ENCODE data around the gene GRHL1.
"Not testable (repeated sequence)": the region's sequence is repeated elsewhere in the genome, so short reads cannot be mapped to it uniquely, and the experiment has no call there.

GRHL1 gene, protein sequence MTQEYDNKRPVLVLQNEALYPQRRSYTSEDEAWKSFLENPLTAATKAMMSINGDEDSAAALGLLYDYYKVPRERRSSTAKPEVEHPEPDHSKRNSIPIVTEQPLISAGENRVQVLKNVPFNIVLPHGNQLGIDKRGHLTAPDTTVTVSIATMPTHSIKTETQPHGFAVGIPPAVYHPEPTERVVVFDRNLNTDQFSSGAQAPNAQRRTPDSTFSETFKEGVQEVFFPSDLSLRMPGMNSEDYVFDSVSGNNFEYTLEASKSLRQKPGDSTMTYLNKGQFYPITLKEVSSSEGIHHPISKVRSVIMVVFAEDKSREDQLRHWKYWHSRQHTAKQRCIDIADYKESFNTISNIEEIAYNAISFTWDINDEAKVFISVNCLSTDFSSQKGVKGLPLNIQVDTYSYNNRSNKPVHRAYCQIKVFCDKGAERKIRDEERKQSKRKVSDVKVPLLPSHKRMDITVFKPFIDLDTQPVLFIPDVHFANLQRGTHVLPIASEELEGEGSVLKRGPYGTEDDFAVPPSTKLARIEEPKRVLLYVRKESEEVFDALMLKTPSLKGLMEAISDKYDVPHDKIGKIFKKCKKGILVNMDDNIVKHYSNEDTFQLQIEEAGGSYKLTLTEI

DNA sequence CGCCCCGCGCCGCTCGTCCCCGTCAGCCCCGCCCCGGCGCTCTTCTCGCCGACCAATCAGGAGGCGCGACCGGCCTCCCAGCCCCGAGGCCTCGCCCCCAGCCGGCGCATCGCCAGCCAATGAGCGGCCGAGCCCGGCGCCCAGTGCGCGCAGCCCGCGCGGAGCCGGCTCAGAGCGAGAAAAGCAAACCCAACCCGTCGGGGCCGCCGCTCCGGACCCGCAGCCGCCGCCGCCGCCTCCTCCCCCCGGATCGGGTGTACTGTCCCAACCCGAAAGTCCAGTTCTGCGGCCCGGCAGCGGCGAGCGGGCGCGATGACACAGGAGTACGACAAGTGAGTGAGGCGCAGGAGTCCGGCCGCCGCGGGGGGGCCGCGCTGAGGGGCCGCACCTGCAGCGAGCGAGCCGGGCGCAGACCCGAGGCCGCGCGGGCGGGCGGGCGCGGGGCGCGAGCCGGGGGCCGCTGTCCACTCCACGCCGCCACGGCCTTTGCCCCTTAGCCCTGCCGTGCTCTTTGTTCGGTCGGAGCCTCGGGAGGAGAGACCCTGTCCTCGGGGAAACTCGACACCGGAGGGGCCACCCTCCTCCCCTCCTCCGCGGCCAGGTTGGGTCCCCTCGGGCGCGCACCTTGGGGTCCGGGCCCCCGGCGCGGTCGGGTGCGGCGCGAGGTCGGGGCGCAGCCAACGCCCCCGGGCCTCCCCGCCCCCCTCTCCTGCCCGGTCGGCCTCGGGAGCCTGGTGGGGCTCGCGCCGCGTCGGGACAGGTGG is at the start of gene GRHL1:
Gene GRHL1, plus strand, starts transcription at position 172 of the 764 bp plus-strand sequence. Its CDS starts 141 bp downstream, at position 313.
- peak; percentile 97 for ATAC-seq

DNA sequence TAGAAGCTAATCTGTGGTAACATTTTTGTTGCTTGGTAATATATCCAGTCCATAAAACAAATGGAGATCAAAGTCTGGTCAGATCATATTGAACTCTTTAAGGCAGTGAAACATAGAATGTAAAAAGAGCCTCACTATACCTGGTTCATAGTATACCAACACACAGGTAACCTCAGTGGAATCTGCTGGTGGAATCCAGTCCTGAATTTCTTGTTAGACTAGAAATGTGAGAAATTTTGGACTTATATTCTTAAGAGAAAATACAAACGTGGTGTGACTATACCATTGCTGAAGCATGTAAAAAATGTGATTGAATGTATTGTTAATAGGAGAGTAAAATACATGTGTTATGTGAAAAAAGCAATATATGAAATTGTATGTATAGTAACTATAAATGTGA is 46.1 kb upstream of the GRHL1 start:
- no peak for ATAC-seq
- no peak for DNase-seq

More for the DNA sequence above, at the start of gene GRHL1:
- DNase-seq, result peak; percentile 93

DNA sequence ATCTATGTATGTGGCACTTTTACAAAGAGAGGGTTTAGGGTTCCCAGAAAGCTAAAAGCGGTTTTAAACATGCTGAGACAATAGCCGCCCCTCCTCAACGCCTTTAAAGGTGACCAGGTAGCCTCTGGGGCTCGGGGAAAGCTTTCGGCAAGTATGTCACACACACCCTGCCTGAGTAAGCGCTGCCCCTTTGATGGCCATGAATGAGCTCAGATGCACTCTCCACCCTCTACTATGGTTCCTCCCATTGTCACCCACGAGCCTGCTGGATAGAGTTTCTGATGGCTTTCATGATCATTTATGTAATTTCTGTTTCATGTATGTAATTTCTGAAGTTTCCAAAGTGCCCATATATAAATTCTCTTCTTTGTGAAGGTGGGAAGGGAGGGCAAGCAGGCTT is 44.1 kb upstream of the GRHL1 start:
- ATAC-seq, result no peak
- no peak for DNase-seq

DNA sequence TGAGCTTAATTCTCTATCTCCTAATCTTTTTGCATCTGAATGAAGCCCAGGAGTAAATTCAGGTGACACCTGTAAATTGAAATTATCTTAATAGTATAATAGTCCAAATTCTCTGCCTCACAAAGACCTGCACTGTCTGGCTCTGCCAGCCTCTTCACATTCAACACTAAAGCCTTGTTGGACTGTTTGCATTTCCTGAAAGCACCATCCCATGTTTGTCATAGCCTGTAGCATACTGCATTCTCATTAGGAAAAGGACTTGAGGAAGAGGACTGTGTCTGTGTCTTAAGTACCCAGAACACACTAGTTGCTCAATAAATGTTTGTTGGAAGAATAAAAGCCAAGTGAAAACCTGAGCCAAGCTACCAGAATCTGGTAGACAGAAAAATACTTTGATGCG is 42.9 kb upstream of the GRHL1 start:
- no peak for ATAC-seq
- DNase-seq, result no peak

DNA sequence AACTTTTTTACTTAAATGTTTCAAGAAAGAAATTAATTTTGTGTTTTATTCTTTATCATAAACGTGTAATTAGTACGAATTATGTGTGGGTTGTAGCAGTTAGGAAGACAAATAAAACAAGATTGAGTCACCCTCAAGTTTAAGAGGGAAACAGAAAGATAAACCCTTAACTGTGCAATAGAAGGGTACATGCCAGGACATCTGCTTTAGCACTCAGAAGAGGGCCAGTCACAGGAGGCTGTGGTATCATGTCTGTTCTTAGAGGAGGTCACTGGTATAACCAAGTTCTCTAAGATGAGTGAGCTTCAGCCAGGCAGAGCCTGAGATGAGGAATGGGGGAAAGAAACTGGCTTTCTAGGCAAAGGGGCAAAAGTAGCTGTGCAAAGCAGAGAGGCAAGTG is 42.4 kb upstream of the GRHL1 start:
- DNase-seq (no peak), ATAC-seq (no peak)

- ATAC-seq, result no peak
Measured at GRCh38 chr2:9910699-9911098, 40.8 kb upstream of the GRHL1 start.

GRCh38 chr2:9912468-9912867 is 39.0 kb upstream of the GRHL1 start:
- DNase-seq, result no peak
- ATAC-seq, result no peak

More at GRCh38 chr2:9910699-9911098, 40.8 kb upstream of the GRHL1 start:
- DNase-seq, result no peak

DNA sequence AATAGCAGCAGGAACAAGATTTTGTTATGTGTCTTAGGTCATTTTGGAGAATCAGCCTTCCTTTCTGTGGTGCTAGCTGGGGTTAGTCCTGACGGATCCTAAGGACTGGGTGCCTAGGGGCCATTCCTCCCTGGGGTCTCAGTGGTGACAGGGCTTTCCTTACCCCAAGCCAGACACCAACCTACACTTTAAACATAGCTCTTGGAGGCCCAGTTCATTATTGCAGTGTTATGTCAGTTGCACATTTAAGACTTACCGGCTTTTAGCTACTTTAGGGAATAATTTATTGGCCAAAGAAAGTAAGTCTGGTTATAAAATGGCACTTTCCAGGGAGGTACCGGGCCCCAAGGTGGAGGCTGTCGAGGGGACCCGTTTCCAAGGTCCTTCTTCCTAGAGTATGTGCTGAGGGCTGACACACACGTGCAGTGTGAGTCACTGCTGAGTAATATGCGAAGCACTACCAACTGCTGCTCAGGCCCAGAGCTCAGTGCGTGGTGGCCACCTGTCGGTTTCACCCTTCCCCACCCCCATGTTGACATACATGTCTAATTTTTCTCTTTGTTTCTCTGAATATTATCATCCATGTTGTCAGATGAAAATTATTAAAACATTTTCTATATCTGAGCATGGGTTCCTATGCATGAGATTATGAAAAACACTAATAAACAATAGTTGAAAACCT is 37.0 kb upstream of the GRHL1 start:
- DNase-seq, result peak; percentile 47
- peak; percentile 100 for ATAC-seq

- no peak for DNase-seq
- no peak for ATAC-seq
Measured at GRCh38 chr2:9918275-9918674, 33.2 kb upstream of the GRHL1 start.

GRCh38 chr2:9919512-9919911 is 32.0 kb upstream of the GRHL1 start:
- no peak for ATAC-seq
- no peak for DNase-seq

DNA sequence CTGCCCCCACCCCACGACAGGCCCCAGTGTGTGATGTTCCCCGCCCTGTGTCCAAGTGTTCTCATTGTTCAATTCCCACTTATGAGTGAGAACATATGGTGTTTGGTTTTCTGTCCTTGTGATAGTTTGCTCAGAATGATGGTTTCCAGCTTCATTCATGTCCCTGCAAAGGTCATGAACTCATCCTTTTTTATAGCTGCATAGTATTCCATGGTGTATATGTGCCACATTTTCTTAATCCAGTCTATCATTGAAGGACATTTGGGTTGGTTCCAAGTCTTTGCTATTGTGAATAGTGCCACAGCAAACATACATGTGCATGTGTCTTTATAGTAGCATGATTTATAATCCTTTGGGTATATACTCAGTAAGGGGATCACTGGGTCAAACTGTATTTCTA is 24.5 kb upstream of the GRHL1 start:
- ATAC-seq, DNase-seq: not testable (repeated sequence)

DNA sequence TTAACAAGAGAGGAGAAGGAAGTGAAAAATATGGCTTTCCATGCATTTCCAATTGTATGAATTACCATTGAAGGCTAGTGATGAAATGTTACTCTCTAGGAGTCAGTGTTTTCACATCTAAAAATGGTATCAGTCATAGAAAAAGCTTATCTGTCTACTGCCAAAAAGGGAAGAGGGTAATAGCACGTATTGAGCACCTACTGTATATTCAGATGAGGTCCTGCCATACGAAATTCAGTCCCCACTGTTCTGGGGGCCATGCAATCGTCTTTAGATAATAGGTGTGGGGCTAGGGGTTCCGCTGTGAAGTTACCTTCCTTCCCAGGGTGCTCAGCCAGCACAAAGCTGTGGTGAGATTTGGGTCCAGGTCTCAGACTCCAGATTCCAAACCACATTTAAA is 14.2 kb upstream of the GRHL1 start:
- DNase-seq, result no peak
- no peak for ATAC-seq

DNA sequence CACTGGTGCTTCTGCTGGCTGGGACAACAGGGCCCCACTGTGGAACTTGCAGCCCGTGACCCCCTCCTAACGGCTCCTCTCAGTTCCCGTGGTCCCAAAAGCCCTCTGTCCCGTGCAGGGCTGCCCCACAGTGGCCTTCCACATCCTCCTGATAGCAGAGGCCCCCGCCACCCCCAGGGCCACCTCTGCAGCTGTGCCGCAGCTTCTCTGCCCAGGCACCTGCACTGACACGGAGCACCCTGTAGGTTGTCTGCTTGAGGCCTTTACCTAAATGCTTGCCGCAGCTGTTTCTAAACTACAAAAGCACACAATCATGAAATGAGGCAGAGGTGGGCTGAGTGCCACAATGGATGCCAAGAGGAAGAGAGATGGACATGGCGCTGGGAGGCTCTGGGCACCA is 13.5 kb upstream of the GRHL1 start:
- no peak for ATAC-seq
- DNase-seq, result no peak

DNA sequence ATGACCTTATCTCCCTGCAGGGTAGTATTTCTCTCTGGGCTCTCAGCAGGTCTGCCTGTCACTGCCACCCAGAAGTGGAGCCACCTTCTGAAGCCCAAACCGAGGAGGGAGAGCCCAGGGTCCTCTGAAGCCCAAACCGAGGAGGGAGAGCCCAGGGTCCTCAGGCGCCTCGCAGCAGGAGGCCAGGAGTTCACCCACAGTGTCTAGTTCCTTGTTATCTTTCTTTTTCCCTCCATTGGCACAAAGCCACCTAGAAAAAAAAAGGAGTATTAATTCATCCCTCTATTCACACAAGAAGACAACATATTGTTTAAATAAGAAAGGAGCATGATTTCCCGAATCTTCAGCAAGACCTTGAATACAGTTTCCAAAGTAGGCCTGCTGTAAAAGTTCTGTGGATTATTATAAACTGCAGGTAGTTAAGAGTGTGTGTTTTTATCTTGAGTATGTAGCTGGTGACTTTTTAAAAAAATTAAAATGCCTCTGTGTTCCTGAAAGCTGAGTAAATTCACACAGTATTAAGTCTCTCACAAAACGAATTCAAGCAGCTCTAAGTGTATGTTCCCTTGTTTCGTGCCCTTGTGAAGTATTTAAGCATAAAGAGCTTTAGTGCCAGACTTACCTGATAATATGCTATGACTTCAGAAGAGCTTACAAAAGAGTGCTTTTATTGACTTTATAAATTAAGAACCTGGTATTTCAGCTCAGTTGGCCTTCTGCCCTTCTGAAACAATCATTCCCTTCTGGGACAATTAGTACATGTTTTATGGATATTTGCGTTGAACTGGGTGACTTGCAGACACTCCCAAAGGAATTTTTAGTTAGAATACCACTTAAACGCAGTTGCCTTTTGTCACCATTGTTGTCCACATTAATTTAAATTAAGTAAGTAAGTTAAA is 11.7 kb upstream of the GRHL1 start:
- no peak for DNase-seq
- ATAC-seq, result no peak

- ATAC-seq, result no peak
- DNase-seq, result no peak
Measured at GRCh38 chr2:9941196-9941995, 10.1 kb upstream of the GRHL1 start.

DNA sequence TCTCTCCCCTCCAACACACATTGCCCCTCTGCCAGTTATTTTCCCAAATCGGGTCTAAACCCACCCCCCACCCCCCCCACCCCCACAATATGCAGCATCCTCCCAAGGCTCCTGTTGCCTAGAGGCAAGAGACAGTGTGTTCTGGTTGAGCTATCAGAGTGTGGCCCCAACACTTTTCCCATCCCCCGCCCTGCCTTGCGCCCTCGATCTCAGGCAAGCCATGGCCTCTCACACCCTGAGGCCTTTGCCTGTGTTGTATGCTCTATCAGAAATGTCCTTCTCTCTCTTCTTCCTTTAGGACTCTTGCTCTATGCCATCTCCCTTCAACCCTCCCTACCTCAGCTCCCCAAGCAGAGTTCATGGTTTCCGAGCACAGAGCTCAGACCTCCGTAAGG is 9.5 kb upstream of the GRHL1 start:
- DNase-seq (no peak), ATAC-seq (no peak)

- DNase-seq (no peak), ATAC-seq (no peak)
Measured at GRCh38 chr2:9944330-9944758, 7.1 kb upstream of the GRHL1 start.

DNA sequence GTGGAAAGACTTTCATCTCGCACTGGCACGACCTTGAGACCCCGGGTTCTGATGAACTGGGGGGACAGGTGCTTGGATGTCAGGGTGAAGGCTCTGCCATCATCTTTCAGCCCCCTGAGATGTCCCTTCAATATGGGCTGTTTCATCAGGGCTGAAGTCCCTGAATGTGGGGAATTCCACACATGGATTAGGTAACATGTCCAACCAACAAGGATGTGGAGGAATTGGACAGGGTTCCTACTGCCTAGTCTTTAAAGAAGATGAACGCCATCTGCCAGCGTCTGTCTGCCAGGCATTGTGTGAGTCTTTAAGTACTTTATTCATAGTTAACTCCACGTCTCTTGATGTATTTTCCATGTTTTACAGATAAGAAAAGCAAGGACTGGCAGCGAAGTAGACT is 5.9 kb upstream of the GRHL1 start:
- DNase-seq (no peak), ATAC-seq (no peak)

- ATAC-seq, result no peak
- no peak for DNase-seq
Measured at GRCh38 chr2:9946076-9946475, 5.4 kb upstream of the GRHL1 start.

GRCh38 chr2:9946818-9947217 is 4.7 kb upstream of the GRHL1 start:
- ATAC-seq (no peak), DNase-seq (no peak)

DNA sequence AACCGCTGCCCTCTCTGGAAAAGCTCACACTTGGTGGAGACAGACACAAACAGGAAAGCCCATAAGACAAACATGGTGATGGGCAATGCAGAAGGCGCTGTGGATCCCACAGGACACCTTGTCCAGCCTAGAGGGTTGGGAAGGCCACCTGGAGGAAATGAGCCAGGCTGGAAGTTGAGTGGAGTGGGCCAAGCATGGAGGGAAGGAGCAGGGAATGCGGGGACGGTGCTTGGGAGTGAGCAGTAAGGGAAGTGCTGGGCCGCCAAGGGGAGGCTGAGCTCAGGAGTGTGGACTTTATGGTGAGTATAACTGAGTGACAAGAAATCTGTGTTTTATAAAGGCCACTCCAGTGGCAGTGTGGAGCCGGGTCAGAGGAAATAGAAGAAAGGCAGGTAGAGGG is 2.8 kb upstream of the GRHL1 start:
- DNase-seq (no peak), ATAC-seq (no peak)

Measured in stimulated activated naive CD8-positive, alpha-beta T cell treated with anti-CD3 and anti-CD28 coated beads, Interleukin-15, Interleukin-2, amounts not matched to agents 100 U/mL and 50 U/mL, for 24 hours (primary cell).